Dendritic cell treated with granulocyte-macrophage colony-stimulating factor and Interleukin-4, amounts not matched to agents 40 ng/mL and 50 ng/mL, for 4 days (primary cell): ENCODE data around the gene GPC6.

Experiments used
- H3K27ac Mint-ChIP-seq: one replicate; pipeline ENCODE4 v1.8.0; 2022; ENCODE audit warnings: mild to moderate bottlenecking, mixed read lengths
- H3K27me3 Mint-ChIP-seq: one replicate; pipeline ENCODE4 v1.8.0; 2022; ENCODE audit warnings: mild to moderate bottlenecking, mixed read lengths
- H3K36me3 Mint-ChIP-seq: one replicate; pipeline ENCODE4 v1.8.0; 2022; ENCODE audit warnings: low read depth, mixed read lengths
- H3K4me1 Mint-ChIP-seq: one replicate; pipeline ENCODE4 v1.8.0; 2022; ENCODE audit warnings: low read depth, mixed read lengths
- H3K4me3 Mint-ChIP-seq: one replicate; pipeline ENCODE4 v1.8.0; 2022; ENCODE audit warnings: mild to moderate bottlenecking, moderate library complexity, mixed read lengths
- H3K9me3 Mint-ChIP-seq: one replicate; pipeline ENCODE4 v1.8.0; 2022; ENCODE audit warnings: mixed read lengths
- intact Hi-C: fragments of 100-400 bp; cut with micrococcal nuclease; formaldehyde crosslinking; loops from one replicate; pipeline ENCODE4 v1.15.0; 2022

Gene GPC6

GRCh38 chr13:93959796-93960533, 733.4 kb downstream of the GPC6 start:
- Mint-ChIP-seq H3K36me3 (no peaks in the 10 kb centered on the region), H3K27ac (no peak overlapping the region), H3K27me3 (peaks cover 2% of the 10 kb centered on the region), H3K4me1 (no peaks in the 10 kb centered on the region), H3K9me3 (peaks cover 9% of the 10 kb centered on the region), H3K4me3 (no peak overlapping the region)
- intact Hi-C loops: no loop called here

DNA sequence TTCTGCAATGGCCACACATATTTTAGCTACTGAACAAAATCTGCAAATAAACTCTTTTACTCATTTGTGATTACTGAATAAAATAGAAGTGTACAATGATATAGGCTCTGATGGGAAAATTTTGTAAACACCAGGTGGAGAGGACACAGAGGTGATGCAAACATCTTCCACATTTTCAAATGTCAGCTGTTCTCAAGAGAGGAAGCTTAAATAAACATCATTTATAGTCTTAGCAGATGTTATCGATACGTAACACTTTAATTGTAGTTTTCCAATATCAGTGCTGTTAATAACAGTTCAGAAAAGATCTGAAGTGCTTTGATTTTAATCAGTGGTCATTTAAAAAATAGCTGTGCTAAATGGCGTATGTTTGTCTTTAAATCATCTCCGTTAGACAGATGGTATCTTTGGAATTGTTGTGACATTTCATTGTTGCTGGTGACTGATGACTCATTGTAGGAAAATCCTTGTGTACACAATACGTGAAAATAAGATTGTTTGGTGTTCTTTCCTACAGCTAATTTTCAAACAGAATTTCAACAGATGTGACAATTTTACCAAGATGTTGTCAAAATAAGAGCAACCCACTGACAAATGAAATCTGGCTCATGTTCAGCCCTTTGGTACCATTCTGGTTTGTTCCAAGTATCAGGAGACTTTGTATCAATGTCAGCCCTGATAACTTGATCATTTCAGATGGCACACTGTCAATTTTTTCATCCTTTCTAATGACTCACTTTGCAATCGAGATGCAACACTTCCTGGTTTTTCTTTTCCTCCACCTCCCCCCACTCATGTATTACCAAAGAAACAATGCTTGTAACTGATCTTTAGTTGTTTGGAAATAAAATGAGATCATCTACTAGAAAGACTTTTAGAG, 736.9 kb downstream of the GPC6 start:
- peaks cover 9% of the 10 kb centered on the region for H3K9me3 Mint-ChIP-seq
- intact Hi-C loops: no loop called here
- no peaks in the 10 kb centered on the region for H3K36me3 Mint-ChIP-seq
- no peak overlapping the region for H3K4me3 Mint-ChIP-seq
- H3K4me1 Mint-ChIP-seq: no peaks in the 10 kb centered on the region
- no peaks in the 10 kb centered on the region for H3K27me3 Mint-ChIP-seq
- no peak overlapping the region for H3K27ac Mint-ChIP-seq

DNA sequence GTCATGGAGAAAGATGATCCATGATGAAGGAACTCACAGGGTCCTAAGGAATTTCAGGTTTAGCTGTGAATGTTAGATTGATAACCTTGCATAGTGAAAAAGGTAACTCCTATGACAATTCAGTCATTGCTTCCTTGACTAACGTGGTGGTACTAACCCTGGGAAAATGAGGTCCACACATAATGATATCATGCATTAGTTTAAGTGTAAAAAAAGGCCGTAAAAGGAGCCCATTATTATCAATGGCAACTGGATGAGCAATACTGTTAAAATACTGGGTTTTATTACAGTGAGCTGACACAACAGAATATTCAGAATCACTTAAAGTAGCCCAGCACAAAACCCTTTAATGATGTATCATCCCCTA, 737.5 kb downstream of the GPC6 start:
- H3K4me1 Mint-ChIP-seq: no peaks in the 10 kb centered on the region
- no peaks in the 10 kb centered on the region for H3K36me3 Mint-ChIP-seq
- intact Hi-C loops: no loop called here
- no peak overlapping the region for H3K4me3 Mint-ChIP-seq
- no peak overlapping the region for H3K27ac Mint-ChIP-seq
- H3K27me3 Mint-ChIP-seq: no peaks in the 10 kb centered on the region
- H3K9me3 Mint-ChIP-seq: peaks cover 9% of the 10 kb centered on the region

DNA sequence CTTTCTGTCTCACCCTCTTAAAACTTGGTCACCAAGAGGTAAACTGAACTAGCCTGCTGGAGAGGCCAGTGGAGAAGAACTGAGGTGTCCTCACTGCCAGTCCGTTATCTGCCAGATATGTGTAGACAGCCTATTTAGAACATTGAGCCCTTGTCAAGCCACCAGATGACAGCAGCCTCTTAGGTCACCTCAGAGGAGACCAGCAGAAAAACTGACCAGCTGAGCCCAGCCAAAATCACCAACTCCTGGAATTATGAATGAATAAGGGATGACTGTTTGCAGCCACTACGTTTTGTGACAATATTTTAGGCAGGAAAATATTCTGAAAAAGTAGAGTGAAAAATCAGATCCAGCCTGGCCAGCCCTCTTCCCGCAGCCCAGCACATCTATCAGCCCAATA, 739.0 kb downstream of the GPC6 start:
- intact Hi-C loops: no loop called here
- Mint-ChIP-seq H3K9me3 (peaks cover under 1% of the 10 kb centered on the region), H3K4me3 (no peak overlapping the region), H3K27me3 (no peaks in the 10 kb centered on the region), H3K27ac (no peak overlapping the region), H3K4me1 (no peaks in the 10 kb centered on the region), H3K36me3 (no peaks in the 10 kb centered on the region)

DNA sequence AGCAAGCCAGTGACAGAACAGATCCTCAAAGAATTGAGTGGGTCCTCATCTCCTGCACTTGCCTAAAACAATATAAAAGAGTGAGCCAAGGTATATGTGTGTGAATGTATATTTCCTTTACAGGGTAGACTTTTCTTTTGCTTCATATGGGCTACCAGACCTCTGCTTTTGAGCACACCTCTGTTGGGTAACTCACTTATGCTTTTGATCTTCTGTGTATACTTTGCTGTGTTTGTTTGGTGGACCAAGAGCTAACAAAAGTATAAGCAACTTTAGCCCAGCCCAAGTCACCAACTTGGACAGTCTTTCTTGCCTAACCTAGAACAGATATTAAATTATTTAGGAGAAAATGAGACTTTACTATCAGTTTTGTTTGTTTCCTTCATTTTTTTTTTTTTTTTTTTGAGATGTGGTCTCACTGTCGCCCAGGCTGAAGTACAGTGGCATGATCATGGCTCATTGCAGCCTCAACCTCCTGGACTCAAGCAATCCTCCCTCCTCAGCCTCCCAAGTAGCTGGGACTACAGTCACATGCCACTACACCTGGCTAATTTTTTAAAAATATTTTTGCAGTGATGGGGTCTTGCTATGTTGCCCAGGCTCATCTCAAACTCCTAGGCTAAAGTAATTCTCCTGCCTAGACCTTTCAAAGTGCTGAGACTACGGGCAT, 739.8 kb downstream of the GPC6 start:
- Mint-ChIP-seq H3K4me3 (no peak overlapping the region), H3K27ac (no peak overlapping the region), H3K27me3 (no peaks in the 10 kb centered on the region), H3K9me3 (no peaks in the 10 kb centered on the region), H3K4me1 (no peaks in the 10 kb centered on the region), H3K36me3 (no peaks in the 10 kb centered on the region)
- intact Hi-C loops: no loop called here

DNA sequence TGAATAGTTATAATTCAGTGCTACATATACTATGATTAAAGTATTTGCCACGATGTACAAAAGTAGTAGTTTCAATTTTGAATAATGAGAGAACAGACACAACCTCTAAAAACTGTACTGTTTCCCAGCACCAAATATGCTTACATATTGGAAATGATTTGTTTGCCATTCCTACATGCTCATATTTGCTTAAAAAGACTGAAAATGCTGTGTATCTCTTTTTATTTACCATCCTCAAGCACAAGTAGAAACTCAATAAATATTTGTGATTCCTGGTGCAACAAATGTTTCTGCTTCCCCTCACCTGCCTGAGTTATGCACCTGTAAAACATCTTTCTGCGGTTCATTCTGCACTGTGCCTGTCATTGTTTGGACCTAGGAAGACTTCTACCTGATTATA, 740.7 kb downstream of the GPC6 start:
- H3K4me1 Mint-ChIP-seq: no peaks in the 10 kb centered on the region
- H3K27ac Mint-ChIP-seq: no peak overlapping the region
- H3K4me3 Mint-ChIP-seq: no peak overlapping the region
- intact Hi-C loops: no loop called here
- no peaks in the 10 kb centered on the region for H3K9me3 Mint-ChIP-seq
- H3K36me3 Mint-ChIP-seq: no peaks in the 10 kb centered on the region
- H3K27me3 Mint-ChIP-seq: no peaks in the 10 kb centered on the region

DNA sequence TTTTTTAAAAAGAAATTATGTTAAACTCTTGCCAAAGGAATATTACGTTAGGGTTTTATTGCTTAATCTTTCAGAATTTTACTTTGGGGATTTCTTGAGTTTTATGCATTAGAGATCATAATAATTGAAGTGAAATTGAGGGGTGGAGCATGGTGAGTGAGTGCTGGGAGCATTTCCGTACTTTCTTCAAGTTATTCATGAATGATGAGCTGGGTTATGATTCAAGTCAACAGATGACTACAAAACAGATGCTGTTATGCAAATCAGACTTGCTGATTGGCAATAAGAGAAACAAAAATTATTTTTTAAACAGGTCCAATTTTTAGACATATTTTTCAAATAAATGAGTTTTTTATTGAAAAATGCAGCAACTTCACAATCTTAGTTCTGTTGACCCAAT, 748.6 kb downstream of the GPC6 start:
- H3K9me3 Mint-ChIP-seq: peaks cover 9% of the 10 kb centered on the region
- intact Hi-C loops: no loop called here
- H3K4me3 Mint-ChIP-seq: no peak overlapping the region
- no peak overlapping the region for H3K27ac Mint-ChIP-seq
- no peaks in the 10 kb centered on the region for H3K36me3 Mint-ChIP-seq
- H3K27me3 Mint-ChIP-seq: no peaks in the 10 kb centered on the region
- no peaks in the 10 kb centered on the region for H3K4me1 Mint-ChIP-seq

GRCh38 chr13:93976528-93976927, 749.9 kb downstream of the GPC6 start:
- no peak overlapping the region for H3K4me3 Mint-ChIP-seq
- intact Hi-C loops: no loop called here
- H3K27me3 Mint-ChIP-seq: no peaks in the 10 kb centered on the region
- H3K9me3 Mint-ChIP-seq: peaks cover 9% of the 10 kb centered on the region
- no peaks in the 10 kb centered on the region for H3K36me3 Mint-ChIP-seq
- H3K27ac Mint-ChIP-seq: no peak overlapping the region
- no peaks in the 10 kb centered on the region for H3K4me1 Mint-ChIP-seq

GRCh38 chr13:93977986-93978385, 751.4 kb downstream of the GPC6 start:
- no peak overlapping the region for H3K27ac Mint-ChIP-seq
- H3K9me3 Mint-ChIP-seq: peaks cover 9% of the 10 kb centered on the region
- intact Hi-C loops: no loop called here
- H3K4me3 Mint-ChIP-seq: no peak overlapping the region
- H3K27me3 Mint-ChIP-seq: no peaks in the 10 kb centered on the region
- H3K36me3 Mint-ChIP-seq: no peaks in the 10 kb centered on the region
- H3K4me1 Mint-ChIP-seq: no peaks in the 10 kb centered on the region

DNA sequence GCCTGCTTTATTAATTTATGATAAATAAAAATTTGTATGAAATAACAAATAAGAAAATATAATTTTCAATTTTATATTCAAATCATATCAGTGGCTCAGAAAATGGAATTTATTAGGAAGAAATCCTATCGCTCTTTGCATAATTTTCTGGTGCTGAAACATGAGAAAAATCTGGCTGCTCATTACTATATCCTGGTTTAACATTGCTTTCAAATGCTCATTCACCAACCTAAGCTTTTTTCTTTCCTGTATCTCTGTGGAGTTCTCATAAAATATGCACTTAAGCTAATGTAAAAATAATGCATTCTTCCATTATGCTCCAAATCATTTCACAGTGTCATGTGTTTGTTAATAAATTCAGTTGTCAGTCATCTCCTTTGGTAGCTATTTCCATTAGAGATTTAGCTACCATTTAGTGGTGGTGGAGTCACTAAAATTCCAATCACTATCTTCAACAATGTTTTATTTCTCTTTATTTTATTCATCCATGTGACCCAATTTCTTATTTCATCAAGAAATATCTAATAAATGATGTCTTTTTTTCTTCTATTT, 754.9 kb downstream of the GPC6 start:
- H3K4me3 Mint-ChIP-seq: no peak overlapping the region
- H3K36me3 Mint-ChIP-seq: no peaks in the 10 kb centered on the region
- H3K27ac Mint-ChIP-seq: no peak overlapping the region
- no peaks in the 10 kb centered on the region for H3K4me1 Mint-ChIP-seq
- no peaks in the 10 kb centered on the region for H3K27me3 Mint-ChIP-seq
- H3K9me3 Mint-ChIP-seq: peaks cover 9% of the 10 kb centered on the region
- intact Hi-C loops: no loop called here

- H3K9me3 Mint-ChIP-seq: peaks cover 9% of the 10 kb centered on the region
- no peaks in the 10 kb centered on the region for H3K4me1 Mint-ChIP-seq
- no peaks in the 10 kb centered on the region for H3K27me3 Mint-ChIP-seq
- intact Hi-C loops: no loop called here
- H3K4me3 Mint-ChIP-seq: no peak overlapping the region
- no peaks in the 10 kb centered on the region for H3K36me3 Mint-ChIP-seq
- no peak overlapping the region for H3K27ac Mint-ChIP-seq
Measured at GRCh38 chr13:93982179-93982918, 755.7 kb downstream of the GPC6 start.

DNA sequence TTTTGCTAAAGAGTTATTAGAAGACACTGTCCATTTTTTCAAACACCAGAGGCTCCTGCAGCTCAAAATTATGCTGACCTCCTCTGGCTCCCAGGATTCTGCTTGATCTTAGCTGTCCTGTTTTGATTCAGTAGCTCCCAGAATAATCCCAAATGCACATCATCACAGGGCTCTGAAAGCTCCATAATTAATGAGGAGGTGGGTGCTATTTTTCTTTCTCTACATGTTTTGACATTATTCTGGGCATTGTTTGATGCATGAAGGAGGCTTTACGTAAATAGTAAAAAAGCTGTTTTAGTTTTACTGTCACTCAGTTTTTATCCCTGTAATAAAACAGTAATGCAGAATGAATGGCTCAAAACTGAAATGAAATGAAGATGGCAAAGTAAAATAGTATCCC, 757.4 kb downstream of the GPC6 start:
- H3K27me3 Mint-ChIP-seq: no peaks in the 10 kb centered on the region
- intact Hi-C loops: no loop called here
- H3K36me3 Mint-ChIP-seq: no peaks in the 10 kb centered on the region
- H3K27ac Mint-ChIP-seq: no peak overlapping the region
- no peaks in the 10 kb centered on the region for H3K4me1 Mint-ChIP-seq
- no peaks in the 10 kb centered on the region for H3K9me3 Mint-ChIP-seq
- H3K4me3 Mint-ChIP-seq: no peak overlapping the region

DNA sequence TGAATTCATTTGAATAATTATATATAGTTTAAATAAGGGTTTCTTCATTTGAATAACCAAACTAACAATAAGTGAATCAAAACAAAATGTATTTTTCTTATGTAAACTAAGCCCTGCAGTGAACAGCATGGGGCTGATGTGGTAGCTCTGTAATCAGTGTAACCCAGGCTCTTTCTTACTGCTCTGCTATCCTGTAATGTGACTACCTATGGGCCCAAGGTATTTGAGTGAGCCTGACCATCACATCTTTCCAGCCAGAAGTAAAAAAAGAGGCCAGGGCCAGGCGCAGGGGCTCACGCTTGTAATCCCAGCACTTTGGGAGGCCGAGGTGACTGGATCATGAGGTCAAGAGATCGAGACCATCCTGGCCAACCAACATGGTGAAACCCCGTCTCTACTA, 758.3 kb downstream of the GPC6 start:
- H3K9me3 Mint-ChIP-seq: no peaks in the 10 kb centered on the region
- no peaks in the 10 kb centered on the region for H3K27me3 Mint-ChIP-seq
- no peaks in the 10 kb centered on the region for H3K36me3 Mint-ChIP-seq
- no peaks in the 10 kb centered on the region for H3K4me1 Mint-ChIP-seq
- H3K27ac Mint-ChIP-seq: no peak overlapping the region
- intact Hi-C loops: no loop called here
- H3K4me3 Mint-ChIP-seq: no peak overlapping the region
